ENCODE data around the gene COP1.

COP1 gene

DNA sequence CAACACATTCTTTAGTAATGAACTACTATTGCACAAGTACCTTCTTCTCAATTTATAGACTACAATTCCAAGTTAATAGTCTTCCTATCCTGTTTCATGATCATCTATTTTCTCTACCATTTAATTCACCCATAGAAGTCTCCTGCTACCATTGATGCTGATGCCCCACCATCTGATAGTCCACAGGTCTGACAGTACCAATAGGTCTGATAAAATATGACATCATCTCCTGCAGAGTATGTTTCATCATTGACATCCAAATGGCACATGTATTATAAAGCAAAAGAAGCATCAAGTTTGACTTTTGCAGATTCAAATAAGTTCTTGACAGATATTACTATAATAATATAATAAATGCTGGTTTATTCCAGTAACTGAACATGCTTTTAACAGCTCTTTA lies 5.5 kb downstream of the COP1 start:
- H3K27me3 ChIP-seq (ENCODE audit: control insufficient read depth in 5 of 5, insufficient read depth in 4 of 5, low read length in 5 of 5) = no peaks in the 10 kb centered on the region
- no peaks in the 10 kb centered on the region for H3K36me3 ChIP-seq (ENCODE audit: control insufficient read depth in 5 of 5, insufficient read depth in 5 of 5, low read length in 5 of 5)
- H3K4me3 ChIP-seq (ENCODE audit: low read depth in 1 of 5, low read length in 5 of 5) = no peak overlapping the region
- no peak overlapping the region for H3K27ac ChIP-seq (ENCODE audit: low read depth, low read length)
- H3K4me1 ChIP-seq (ENCODE audit: control insufficient read depth in 5 of 5, insufficient read depth in 5 of 5, low read length in 5 of 5) = peaks cover 0 to 29% (median 28%) of the 10 kb centered on the region in 5 donors
- no peaks in the 10 kb centered on the region for H3K9me3 ChIP-seq (ENCODE audit: control insufficient read depth in 5 of 5, low read length in 5 of 5)
- no peak overlapping the region for H3K9ac ChIP-seq (ENCODE audit: low read length in 5 of 5)

GRCh38 chr1:176199707-176200106 lies 7.4 kb downstream of the COP1 start:
- no peak overlapping the region for H3K9ac ChIP-seq (ENCODE audit: low read length in 5 of 5)
- H3K36me3 ChIP-seq (ENCODE audit: control insufficient read depth in 5 of 5, insufficient read depth in 5 of 5, low read length in 5 of 5) = no peaks in the 10 kb centered on the region
- H3K4me3 ChIP-seq (ENCODE audit: low read depth in 1 of 5, low read length in 5 of 5) = no peak overlapping the region
- no peaks in the 10 kb centered on the region for H3K9me3 ChIP-seq (ENCODE audit: control insufficient read depth in 5 of 5, low read length in 5 of 5)
- H3K27me3 ChIP-seq (ENCODE audit: control insufficient read depth in 5 of 5, insufficient read depth in 4 of 5, low read length in 5 of 5) = no peaks in the 10 kb centered on the region
- H3K4me1 ChIP-seq (ENCODE audit: control insufficient read depth in 5 of 5, insufficient read depth in 5 of 5, low read length in 5 of 5) = peaks cover 0 to 13% (median 10%) of the 10 kb centered on the region in 5 donors
- H3K27ac ChIP-seq (ENCODE audit: low read depth, low read length) = no peak overlapping the region

- Histone ChIP-seq H3K4me3 (ENCODE audit: low read depth in 1 of 5, low read length in 5 of 5) (no peak overlapping the region), H3K27me3 (ENCODE audit: control insufficient read depth in 5 of 5, insufficient read depth in 4 of 5, low read length in 5 of 5) (no peaks in the 10 kb centered on the region), H3K27ac (ENCODE audit: low read depth, low read length) (no peak overlapping the region), H3K9ac (ENCODE audit: low read length in 5 of 5) (no peak overlapping the region), H3K36me3 (ENCODE audit: control insufficient read depth in 5 of 5, insufficient read depth in 5 of 5, low read length in 5 of 5) (no peaks in the 10 kb centered on the region), H3K9me3 (ENCODE audit: control insufficient read depth in 5 of 5, low read length in 5 of 5) (no peaks in the 10 kb centered on the region), H3K4me1 (ENCODE audit: control insufficient read depth in 5 of 5, insufficient read depth in 5 of 5, low read length in 5 of 5) (peaks cover 0 to 3% (median 2%) of the 10 kb centered on the region in 5 donors)
Observed at GRCh38 chr1:176198413-176198812, 8.7 kb downstream of the COP1 start.

DNA sequence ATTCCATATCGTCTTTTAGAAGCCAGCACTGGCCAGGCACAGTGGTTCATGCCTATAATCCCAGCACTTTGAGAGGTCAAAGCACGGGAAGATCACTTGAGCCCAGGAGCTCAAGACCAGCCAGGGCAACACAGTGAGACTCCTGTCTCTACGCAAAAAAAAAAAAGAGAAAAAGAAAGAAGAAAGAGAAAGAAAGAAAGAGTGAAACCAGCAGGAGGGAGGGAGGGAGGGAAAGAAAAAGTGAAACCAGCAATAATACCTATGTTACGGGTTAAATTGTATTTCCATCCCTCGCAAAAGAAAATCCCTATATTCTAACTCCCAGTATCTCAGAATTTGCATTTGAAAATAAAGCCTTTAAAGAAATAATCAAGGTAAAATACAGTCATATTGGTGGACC lies 10.4 kb downstream of the COP1 start:
- no peaks in the 10 kb centered on the region for H3K27me3 ChIP-seq (ENCODE audit: control insufficient read depth in 5 of 5, insufficient read depth in 4 of 5, low read length in 5 of 5)
- no peak overlapping the region for H3K4me3 ChIP-seq (ENCODE audit: low read depth in 1 of 5, low read length in 5 of 5)
- no peaks in the 10 kb centered on the region for H3K9me3 ChIP-seq (ENCODE audit: control insufficient read depth in 5 of 5, low read length in 5 of 5)
- H3K27ac ChIP-seq (ENCODE audit: low read depth, low read length) = no peak overlapping the region
- peaks cover 0 to 5% (median 2%) of the 10 kb centered on the region in 5 donors for H3K4me1 ChIP-seq (ENCODE audit: control insufficient read depth in 5 of 5, insufficient read depth in 5 of 5, low read length in 5 of 5)
- H3K36me3 ChIP-seq (ENCODE audit: control insufficient read depth in 5 of 5, insufficient read depth in 5 of 5, low read length in 5 of 5) = no peaks in the 10 kb centered on the region
- no peak overlapping the region for H3K9ac ChIP-seq (ENCODE audit: low read length in 5 of 5)

- Histone ChIP-seq H3K9me3 (ENCODE audit: control insufficient read depth in 5 of 5, low read length in 5 of 5) (no peaks in the 10 kb centered on the region), H3K4me3 (ENCODE audit: low read depth in 1 of 5, low read length in 5 of 5) (no peak overlapping the region), H3K9ac (ENCODE audit: low read length in 5 of 5) (no peak overlapping the region), H3K27ac (ENCODE audit: low read depth, low read length) (no peak overlapping the region), H3K27me3 (ENCODE audit: control insufficient read depth in 5 of 5, insufficient read depth in 4 of 5, low read length in 5 of 5) (no peaks in the 10 kb centered on the region), H3K36me3 (ENCODE audit: control insufficient read depth in 5 of 5, insufficient read depth in 5 of 5, low read length in 5 of 5) (no peaks in the 10 kb centered on the region), H3K4me1 (ENCODE audit: control insufficient read depth in 5 of 5, insufficient read depth in 5 of 5, low read length in 5 of 5) (peaks cover 0 to 5% (median 2%) of the 10 kb centered on the region in 5 donors)
Observed at GRCh38 chr1:176195547-176195946, 11.5 kb downstream of the COP1 start.

- Histone ChIP-seq H3K27ac (ENCODE audit: low read depth, low read length) (no peak overlapping the region), H3K4me1 (ENCODE audit: control insufficient read depth in 5 of 5, insufficient read depth in 5 of 5, low read length in 5 of 5) (peaks cover 0 to 4% (median 0%) of the 10 kb centered on the region in 5 donors), H3K36me3 (ENCODE audit: control insufficient read depth in 5 of 5, insufficient read depth in 5 of 5, low read length in 5 of 5) (no peaks in the 10 kb centered on the region)
Observed at GRCh38 chr1:176193663-176194062, 13.4 kb downstream of the COP1 start.

GRCh38 chr1:176193023-176193422 lies 14.1 kb downstream of the COP1 start:
- Histone ChIP-seq H3K27me3 (ENCODE audit: control insufficient read depth in 5 of 5, insufficient read depth in 4 of 5, low read length in 5 of 5) (no peaks in the 10 kb centered on the region), H3K36me3 (ENCODE audit: control insufficient read depth in 5 of 5, insufficient read depth in 5 of 5, low read length in 5 of 5) (no peaks in the 10 kb centered on the region), H3K4me1 (ENCODE audit: control insufficient read depth in 5 of 5, insufficient read depth in 5 of 5, low read length in 5 of 5) (peaks cover 0 to 3% (median 0%) of the 10 kb centered on the region in 5 donors), H3K4me3 (ENCODE audit: low read depth in 1 of 5, low read length in 5 of 5) (no peak overlapping the region), H3K27ac (ENCODE audit: low read depth, low read length) (no peak overlapping the region), H3K9ac (ENCODE audit: low read length in 5 of 5) (no peak overlapping the region), H3K9me3 (ENCODE audit: control insufficient read depth in 5 of 5, low read length in 5 of 5) (no peaks in the 10 kb centered on the region)

More at GRCh38 chr1:176193663-176194062, 13.4 kb downstream of the COP1 start:
- no peaks in the 10 kb centered on the region for H3K27me3 ChIP-seq (ENCODE audit: control insufficient read depth in 5 of 5, insufficient read depth in 4 of 5, low read length in 5 of 5)
- H3K4me3 ChIP-seq (ENCODE audit: low read depth in 1 of 5, low read length in 5 of 5) = no peak overlapping the region
- H3K9ac ChIP-seq (ENCODE audit: low read length in 5 of 5) = no peak overlapping the region
- no peaks in the 10 kb centered on the region for H3K9me3 ChIP-seq (ENCODE audit: control insufficient read depth in 5 of 5, low read length in 5 of 5)

DNA sequence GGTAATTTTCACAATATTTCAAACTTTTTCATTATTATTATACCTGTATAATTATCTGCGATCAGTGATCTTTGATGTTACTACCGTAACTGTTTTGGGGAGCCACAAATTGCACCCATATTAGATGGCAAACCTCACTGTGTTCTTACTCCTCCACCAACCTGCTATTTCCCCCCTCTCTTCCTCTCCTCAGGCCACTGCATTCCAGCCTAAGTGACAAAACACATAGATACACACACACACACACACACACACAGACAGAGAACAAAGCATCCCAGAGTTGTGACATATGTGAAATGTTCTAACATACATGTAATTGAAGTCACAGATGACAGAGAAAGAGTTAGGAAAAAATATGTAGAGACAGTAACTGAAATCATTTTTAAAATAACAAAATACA lies 18.5 kb downstream of the COP1 start:
- H3K4me3 ChIP-seq (ENCODE audit: low read depth in 1 of 5, low read length in 5 of 5) = no peak overlapping the region
- no peak overlapping the region for H3K9ac ChIP-seq (ENCODE audit: low read length in 5 of 5)
- no peak overlapping the region for H3K27ac ChIP-seq (ENCODE audit: low read depth, low read length)

GRCh38 chr1:176187001-176187400 lies 20.1 kb downstream of the COP1 start:
- no peak overlapping the region for H3K27ac ChIP-seq (ENCODE audit: low read depth, low read length)
- no peaks in the 10 kb centered on the region for H3K9me3 ChIP-seq (ENCODE audit: control insufficient read depth in 5 of 5, low read length in 5 of 5)
- no peak overlapping the region for H3K9ac ChIP-seq (ENCODE audit: low read length in 5 of 5)
- peaks cover 0 to 12% (median 6%) of the 10 kb centered on the region in 5 donors for H3K36me3 ChIP-seq (ENCODE audit: control insufficient read depth in 5 of 5, insufficient read depth in 5 of 5, low read length in 5 of 5)
- no peaks in the 10 kb centered on the region for H3K27me3 ChIP-seq (ENCODE audit: control insufficient read depth in 5 of 5, insufficient read depth in 4 of 5, low read length in 5 of 5)
- H3K4me3 ChIP-seq (ENCODE audit: low read depth in 1 of 5, low read length in 5 of 5) = no peak overlapping the region
- H3K4me1 ChIP-seq (ENCODE audit: control insufficient read depth in 5 of 5, insufficient read depth in 5 of 5, low read length in 5 of 5) = peaks cover 0 to 3% (median 0%) of the 10 kb centered on the region in 5 donors

More for the DNA sequence above, 18.5 kb downstream of the COP1 start:
- H3K27me3 ChIP-seq (ENCODE audit: control insufficient read depth in 5 of 5, insufficient read depth in 4 of 5, low read length in 5 of 5) = no peaks in the 10 kb centered on the region
- no peaks in the 10 kb centered on the region for H3K9me3 ChIP-seq (ENCODE audit: control insufficient read depth in 5 of 5, low read length in 5 of 5)
- peaks cover 0 to 3% (median 0%) of the 10 kb centered on the region in 5 donors for H3K4me1 ChIP-seq (ENCODE audit: control insufficient read depth in 5 of 5, insufficient read depth in 5 of 5, low read length in 5 of 5)
- peaks cover 0 to 1% (median 0%) of the 10 kb centered on the region in 5 donors for H3K36me3 ChIP-seq (ENCODE audit: control insufficient read depth in 5 of 5, insufficient read depth in 5 of 5, low read length in 5 of 5)

GRCh38 chr1:176183618-176184017 lies 23.5 kb downstream of the COP1 start:
- H3K9me3 ChIP-seq (ENCODE audit: control insufficient read depth in 5 of 5, low read length in 5 of 5) = no peaks in the 10 kb centered on the region
- H3K4me1 ChIP-seq (ENCODE audit: control insufficient read depth in 5 of 5, insufficient read depth in 5 of 5, low read length in 5 of 5) = peaks cover 0 to 3% (median 0%) of the 10 kb centered on the region in 5 donors

More at GRCh38 chr1:176183618-176184017, 23.5 kb downstream of the COP1 start:
- H3K4me3 ChIP-seq (ENCODE audit: low read depth in 1 of 5, low read length in 5 of 5) = no peak overlapping the region
- peaks cover 6 to 27% (median 9%) of the 10 kb centered on the region in 5 donors for H3K36me3 ChIP-seq (ENCODE audit: control insufficient read depth in 5 of 5, insufficient read depth in 5 of 5, low read length in 5 of 5)
- no peak overlapping the region for H3K9ac ChIP-seq (ENCODE audit: low read length in 5 of 5)
- no peaks in the 10 kb centered on the region for H3K27me3 ChIP-seq (ENCODE audit: control insufficient read depth in 5 of 5, insufficient read depth in 4 of 5, low read length in 5 of 5)
- H3K27ac ChIP-seq (ENCODE audit: low read depth, low read length) = no peak overlapping the region
